ENCODE measurements around the gene LRPAP1. TPM values are rescaled to one million over a fixed set of nuclear protein-coding genes. Genes with fewer than 3 reads are reported as not detected.

Gene LRPAP1
- total and polyA plus RNA-seq, 2 experiments from 2014 or later, result 63.0 to 82.5 TPM

DNA sequence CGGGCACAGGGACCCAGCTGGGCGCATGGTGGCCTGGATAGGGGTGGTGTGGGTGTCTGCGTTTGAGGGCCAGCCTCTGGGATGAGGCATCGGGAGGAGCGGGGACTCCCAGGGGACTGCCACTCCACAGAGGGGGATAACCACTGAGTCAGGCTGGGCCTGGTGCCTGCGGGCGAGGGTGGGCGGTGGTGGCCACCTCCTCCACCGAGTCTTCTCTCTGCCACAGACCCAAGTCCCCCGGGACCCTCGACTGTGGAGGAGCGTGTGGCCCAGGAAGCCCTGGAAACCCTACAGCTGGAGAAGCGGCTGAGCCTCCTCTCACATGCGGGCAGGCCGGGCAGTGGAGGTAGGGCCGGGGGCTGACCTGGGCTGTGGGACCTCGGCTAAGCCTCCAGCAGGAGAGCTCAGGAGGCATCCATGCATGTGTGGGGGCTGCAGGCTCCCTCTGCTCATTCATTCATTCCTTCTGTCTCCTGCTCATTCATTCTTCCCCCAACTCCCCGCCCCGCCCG, 42.7 kb downstream of the LRPAP1 start (continued):
- TF ChIP-seq, protein P1, sequence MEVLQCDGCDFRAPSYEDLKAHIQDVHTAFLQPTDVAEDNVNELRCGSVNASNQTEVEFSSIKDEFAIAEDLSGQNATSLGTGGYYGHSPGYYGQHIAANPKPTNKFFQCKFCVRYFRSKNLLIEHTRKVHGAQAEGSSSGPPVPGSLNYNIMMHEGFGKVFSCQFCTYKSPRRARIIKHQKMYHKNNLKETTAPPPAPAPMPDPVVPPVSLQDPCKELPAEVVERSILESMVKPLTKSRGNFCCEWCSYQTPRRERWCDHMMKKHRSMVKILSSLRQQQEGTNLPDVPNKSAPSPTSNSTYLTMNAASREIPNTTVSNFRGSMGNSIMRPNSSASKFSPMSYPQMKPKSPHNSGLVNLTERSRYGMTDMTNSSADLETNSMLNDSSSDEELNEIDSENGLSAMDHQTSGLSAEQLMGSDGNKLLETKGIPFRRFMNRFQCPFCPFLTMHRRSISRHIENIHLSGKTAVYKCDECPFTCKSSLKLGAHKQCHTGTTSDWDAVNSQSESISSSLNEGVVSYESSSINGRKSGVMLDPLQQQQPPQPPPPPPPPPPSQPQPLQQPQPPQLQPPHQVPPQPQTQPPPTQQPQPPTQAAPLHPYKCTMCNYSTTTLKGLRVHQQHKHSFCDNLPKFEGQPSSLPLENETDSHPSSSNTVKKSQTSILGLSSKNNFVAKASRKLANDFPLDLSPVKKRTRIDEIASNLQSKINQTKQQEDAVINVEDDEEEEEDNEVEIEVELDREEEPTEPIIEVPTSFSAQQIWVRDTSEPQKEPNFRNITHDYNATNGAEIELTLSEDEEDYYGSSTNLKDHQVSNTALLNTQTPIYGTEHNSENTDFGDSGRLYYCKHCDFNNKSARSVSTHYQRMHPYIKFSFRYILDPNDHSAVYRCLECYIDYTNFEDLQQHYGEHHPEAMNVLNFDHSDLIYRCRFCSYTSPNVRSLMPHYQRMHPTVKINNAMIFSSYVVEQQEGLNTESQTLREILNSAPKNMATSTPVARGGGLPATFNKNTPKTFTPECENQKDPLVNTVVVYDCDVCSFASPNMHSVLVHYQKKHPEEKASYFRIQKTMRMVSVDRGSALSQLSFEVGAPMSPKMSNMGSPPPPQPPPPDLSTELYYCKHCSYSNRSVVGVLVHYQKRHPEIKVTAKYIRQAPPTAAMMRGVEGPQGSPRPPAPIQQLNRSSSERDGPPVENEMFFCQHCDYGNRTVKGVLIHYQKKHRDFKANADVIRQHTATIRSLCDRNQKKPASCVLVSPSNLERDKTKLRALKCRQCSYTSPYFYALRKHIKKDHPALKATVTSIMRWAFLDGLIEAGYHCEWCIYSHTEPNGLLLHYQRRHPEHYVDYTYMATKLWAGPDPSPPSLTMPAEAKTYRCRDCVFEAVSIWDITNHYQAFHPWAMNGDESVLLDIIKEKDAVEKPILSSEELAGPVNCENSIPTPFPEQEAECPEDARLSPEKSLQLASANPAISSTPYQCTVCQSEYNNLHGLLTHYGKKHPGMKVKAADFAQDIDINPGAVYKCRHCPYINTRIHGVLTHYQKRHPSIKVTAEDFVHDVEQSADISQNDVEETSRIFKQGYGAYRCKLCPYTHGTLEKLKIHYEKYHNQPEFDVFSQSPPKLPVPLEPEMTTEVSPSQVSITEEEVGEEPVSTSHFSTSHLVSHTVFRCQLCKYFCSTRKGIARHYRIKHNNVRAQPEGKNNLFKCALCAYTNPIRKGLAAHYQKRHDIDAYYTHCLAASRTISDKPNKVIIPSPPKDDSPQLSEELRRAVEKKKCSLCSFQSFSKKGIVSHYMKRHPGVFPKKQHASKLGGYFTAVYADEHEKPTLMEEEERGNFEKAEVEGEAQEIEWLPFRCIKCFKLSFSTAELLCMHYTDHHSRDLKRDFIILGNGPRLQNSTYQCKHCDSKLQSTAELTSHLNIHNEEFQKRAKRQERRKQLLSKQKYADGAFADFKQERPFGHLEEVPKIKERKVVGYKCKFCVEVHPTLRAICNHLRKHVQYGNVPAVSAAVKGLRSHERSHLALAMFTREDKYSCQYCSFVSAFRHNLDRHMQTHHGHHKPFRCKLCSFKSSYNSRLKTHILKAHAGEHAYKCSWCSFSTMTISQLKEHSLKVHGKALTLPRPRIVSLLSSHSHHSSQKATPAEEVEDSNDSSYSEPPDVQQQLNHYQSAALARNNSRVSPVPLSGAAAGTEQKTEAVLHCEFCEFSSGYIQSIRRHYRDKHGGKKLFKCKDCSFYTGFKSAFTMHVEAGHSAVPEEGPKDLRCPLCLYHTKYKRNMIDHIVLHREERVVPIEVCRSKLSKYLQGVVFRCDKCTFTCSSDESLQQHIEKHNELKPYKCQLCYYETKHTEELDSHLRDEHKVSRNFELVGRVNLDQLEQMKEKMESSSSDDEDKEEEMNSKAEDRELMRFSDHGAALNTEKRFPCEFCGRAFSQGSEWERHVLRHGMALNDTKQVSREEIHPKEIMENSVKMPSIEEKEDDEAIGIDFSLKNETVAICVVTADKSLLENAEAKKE (CRISPR knock-in tag; IDR thresholded peaks at IDR 0.05), result no peak
- TF ChIP-seq, protein P2, sequence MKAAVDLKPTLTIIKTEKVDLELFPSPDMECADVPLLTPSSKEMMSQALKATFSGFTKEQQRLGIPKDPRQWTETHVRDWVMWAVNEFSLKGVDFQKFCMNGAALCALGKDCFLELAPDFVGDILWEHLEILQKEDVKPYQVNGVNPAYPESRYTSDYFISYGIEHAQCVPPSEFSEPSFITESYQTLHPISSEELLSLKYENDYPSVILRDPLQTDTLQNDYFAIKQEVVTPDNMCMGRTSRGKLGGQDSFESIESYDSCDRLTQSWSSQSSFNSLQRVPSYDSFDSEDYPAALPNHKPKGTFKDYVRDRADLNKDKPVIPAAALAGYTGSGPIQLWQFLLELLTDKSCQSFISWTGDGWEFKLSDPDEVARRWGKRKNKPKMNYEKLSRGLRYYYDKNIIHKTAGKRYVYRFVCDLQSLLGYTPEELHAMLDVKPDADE (IDR thresholded peaks at IDR 0.05), result no peak
- no peak for TF ChIP-seq EZH2phosphoT487 (IDR thresholded peaks at IDR 0.05; ENCODE audit: unreplicated experiment)
- no peak for TF ChIP-seq ZNF331 (CRISPR knock-in tag; IDR thresholded peaks at IDR 0.05; ENCODE audit: low read depth)
- TF ChIP-seq STAT1 (IDR thresholded peaks at IDR 0.05; ENCODE audit: unreplicated experiment), result no peak

DNA sequence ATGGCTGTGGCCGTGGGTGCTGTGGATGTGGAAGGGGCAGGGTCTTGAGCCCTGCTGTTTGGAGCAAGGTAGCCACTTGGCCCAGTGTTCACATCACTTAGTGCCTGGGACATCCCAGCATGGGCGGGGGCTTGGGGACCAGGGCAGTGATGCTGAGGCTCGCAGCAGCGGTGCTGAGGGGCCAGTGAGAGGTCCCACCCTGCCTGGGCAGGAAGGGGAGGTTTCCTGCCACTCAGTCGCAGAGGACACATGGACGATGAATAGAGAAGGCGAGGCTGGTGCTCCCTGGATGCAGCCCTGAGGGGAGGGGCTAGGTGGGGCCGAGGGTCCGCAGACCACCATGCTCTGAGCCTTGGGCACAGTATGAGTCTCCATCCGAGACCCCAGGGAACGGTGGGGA, 43.4 kb downstream of the LRPAP1 start:
- Histone ChIP-seq H3F3A (replicated peaks; ENCODE audit: low read depth) (no peaks in the 10 kb centered on the region), H3K79me2 (replicated peaks; ENCODE audit: insufficient read depth) (no peaks in the 10 kb centered on the region), H4K20me1 (replicated peaks; ENCODE audit: insufficient read depth) (no peaks in the 10 kb centered on the region; the same call in 1 of the 2 replicates), H3K36me3 (ENCODE audit: insufficient read depth) (no peaks in the 10 kb centered on the region), H3K4me1 (ENCODE audit: insufficient read depth) (no peaks in the 10 kb centered on the region; the same call in 1 of the 2 replicates), H3K4me3 (no peak overlapping the region), H3K9me2 (ENCODE audit: insufficient read depth) (no peaks in the 10 kb centered on the region), H2AFZ (no peak overlapping the region), H3K4me2 (no peak overlapping the region), H3K27me3 (ENCODE audit: insufficient read depth) (peaks cover 100% of the 10 kb centered on the region), H3K27ac (ENCODE audit: low read depth) (no peak overlapping the region)
- no peak for DNase-seq (ENCODE audit: low spot score)
- ATAC-seq, result no peak
- Mint-ChIP-seq H3K4me1 (peaks cover 11% of the 10 kb centered on the region), H3K27me3 (ENCODE audit: insufficient read depth, low read depth, poor library complexity) (peaks cover 80% of the 10 kb centered on the region), H3K27ac (no peak overlapping the region), H3K4me3 (no peak overlapping the region), H3K9me3 (peaks cover 4% of the 10 kb centered on the region), H3K36me3 (ENCODE audit: low read depth) (no peaks in the 10 kb centered on the region)
- TF ChIP-seq STAT1 (IDR thresholded peaks at IDR 0.05; ENCODE audit: unreplicated experiment) (no peak), EZH2phosphoT487 (IDR thresholded peaks at IDR 0.05; ENCODE audit: unreplicated experiment) (no peak), ZNF331 (CRISPR knock-in tag; IDR thresholded peaks at IDR 0.05; ENCODE audit: low read depth) (no peak), EZH2 (IDR thresholded peaks at IDR 0.05; ENCODE audit: low read depth, unreplicated experiment) (no peak), POLR2AphosphoS5 (IDR thresholded peaks at IDR 0.05; ENCODE audit: low read depth) (no peak), ZNF114 (CRISPR knock-in tag; IDR thresholded peaks at IDR 0.05) (no peak)
- TF ChIP-seq, protein P1 (CRISPR knock-in tag; IDR thresholded peaks at IDR 0.05), result no peak
